Measurements from ENCODE around the gene MAPRE3.
A peak's percentile ranks its signal among the peaks of the same experiment; 100 is the strongest.

MAPRE3 gene

DNA sequence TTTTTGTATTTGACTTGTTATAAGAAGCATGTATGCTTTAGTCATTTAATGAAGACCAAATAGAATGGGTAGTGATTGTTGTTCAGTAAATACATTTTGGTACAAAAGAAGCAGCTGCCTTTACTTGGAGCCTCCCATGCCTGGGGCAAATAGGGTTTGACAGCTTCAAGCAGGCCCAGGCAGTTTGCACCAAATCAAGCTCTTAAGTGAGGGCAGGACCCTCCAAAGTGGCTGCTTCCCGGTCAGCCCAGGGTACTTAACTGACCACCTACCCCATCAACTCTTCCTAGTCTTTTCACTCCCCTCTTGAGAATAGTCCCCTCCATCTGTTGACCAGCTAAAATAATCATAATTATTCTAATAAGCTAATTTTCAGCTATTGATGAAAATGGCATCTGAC, 5.2 kb downstream of the MAPRE3 start:
- Histone ChIP-seq H3K4me3 (ENCODE audit: low read depth in 1 of 2, low read length in 2 of 2) (no peak overlapping the region), H3K27me3 (ENCODE audit: control insufficient read depth in 1 of 2, insufficient read depth in 2 of 2, low read length in 2 of 2) (no peaks in the 10 kb centered on the region), H3K4me1 (ENCODE audit: insufficient read depth, low read length) (peaks cover 16% of the 10 kb centered on the region), H3K9ac (ENCODE audit: low read length) (no peak overlapping the region), H3K27ac (ENCODE audit: low read depth, low read length) (no peak overlapping the region), H3K9me3 (ENCODE audit: low read length) (no peaks in the 10 kb centered on the region), H3K36me3 (ENCODE audit: insufficient read depth, low read length) (no peaks in the 10 kb centered on the region)

DNA sequence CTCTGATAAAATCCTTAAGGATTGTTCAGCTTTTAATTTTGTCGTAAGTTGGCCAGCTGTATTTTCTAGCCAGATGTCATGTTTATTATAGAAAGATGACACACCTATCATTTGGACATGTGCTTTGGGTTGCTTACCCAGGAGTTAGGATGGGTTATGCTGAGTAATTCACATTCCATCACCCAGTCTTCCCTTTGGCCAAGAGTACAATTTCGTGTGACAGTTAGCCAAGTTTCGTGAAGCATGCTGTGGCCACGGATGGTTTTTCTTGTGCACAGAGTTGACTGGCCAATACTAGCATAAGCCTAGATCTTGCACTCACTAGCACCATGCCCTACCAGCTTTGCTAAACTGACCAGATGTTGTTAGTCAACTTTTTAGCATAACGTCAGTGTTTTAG, 5.8 kb downstream of the MAPRE3 start:
- Histone ChIP-seq H3K4me3 (ENCODE audit: low read depth in 1 of 2, low read length in 2 of 2) (no peak overlapping the region), H3K4me1 (ENCODE audit: insufficient read depth, low read length) (peaks cover 21% of the 10 kb centered on the region), H3K36me3 (ENCODE audit: insufficient read depth, low read length) (no peaks in the 10 kb centered on the region), H3K9ac (ENCODE audit: low read length) (no peak overlapping the region), H3K9me3 (ENCODE audit: low read length) (no peaks in the 10 kb centered on the region), H3K27ac (ENCODE audit: low read depth, low read length) (no peak overlapping the region), H3K27me3 (ENCODE audit: control insufficient read depth in 1 of 2, insufficient read depth in 2 of 2, low read length in 2 of 2) (no peaks in the 10 kb centered on the region)

GRCh38 chr2:26977012-26977411, 6.6 kb downstream of the MAPRE3 start:
- Histone ChIP-seq H3K4me3 (ENCODE audit: low read depth in 1 of 2, low read length in 2 of 2) (no peak overlapping the region), H3K9ac (ENCODE audit: low read length) (no peak overlapping the region), H3K4me1 (ENCODE audit: insufficient read depth, low read length) (peaks cover 20% of the 10 kb centered on the region), H3K27ac (ENCODE audit: low read depth, low read length) (no peak overlapping the region), H3K36me3 (ENCODE audit: insufficient read depth, low read length) (no peaks in the 10 kb centered on the region), H3K9me3 (ENCODE audit: low read length) (no peaks in the 10 kb centered on the region), H3K27me3 (ENCODE audit: control insufficient read depth in 1 of 2, insufficient read depth in 2 of 2, low read length in 2 of 2) (no peaks in the 10 kb centered on the region)

- Histone ChIP-seq H3K27me3 (ENCODE audit: control insufficient read depth in 1 of 2, insufficient read depth in 2 of 2, low read length in 2 of 2) (no peaks in the 10 kb centered on the region), H3K4me3 (ENCODE audit: low read depth in 1 of 2, low read length in 2 of 2) (no peak overlapping the region), H3K27ac (ENCODE audit: low read depth, low read length) (no peak overlapping the region), H3K9ac (ENCODE audit: low read length) (no peak overlapping the region), H3K36me3 (ENCODE audit: insufficient read depth, low read length) (no peaks in the 10 kb centered on the region), H3K9me3 (ENCODE audit: low read length) (no peaks in the 10 kb centered on the region), H3K4me1 (ENCODE audit: insufficient read depth, low read length) (peaks cover 22% of the 10 kb centered on the region)
Observed at GRCh38 chr2:26978061-26978596, 7.7 kb downstream of the MAPRE3 start.

- no peak overlapping the region for H3K4me3 ChIP-seq (ENCODE audit: low read depth in 1 of 2, low read length in 2 of 2)
- H3K27me3 ChIP-seq (ENCODE audit: control insufficient read depth in 1 of 2, insufficient read depth in 2 of 2, low read length in 2 of 2): no peaks in the 10 kb centered on the region
- H3K9me3 ChIP-seq (ENCODE audit: low read length): no peaks in the 10 kb centered on the region
- no peaks in the 10 kb centered on the region for H3K36me3 ChIP-seq (ENCODE audit: insufficient read depth, low read length)
- no peak overlapping the region for H3K27ac ChIP-seq (ENCODE audit: low read depth, low read length)
- no peak overlapping the region for H3K9ac ChIP-seq (ENCODE audit: low read length)
- peaks cover 22% of the 10 kb centered on the region for H3K4me1 ChIP-seq (ENCODE audit: insufficient read depth, low read length)
Observed at GRCh38 chr2:26979741-26980140, 9.3 kb downstream of the MAPRE3 start.

DNA sequence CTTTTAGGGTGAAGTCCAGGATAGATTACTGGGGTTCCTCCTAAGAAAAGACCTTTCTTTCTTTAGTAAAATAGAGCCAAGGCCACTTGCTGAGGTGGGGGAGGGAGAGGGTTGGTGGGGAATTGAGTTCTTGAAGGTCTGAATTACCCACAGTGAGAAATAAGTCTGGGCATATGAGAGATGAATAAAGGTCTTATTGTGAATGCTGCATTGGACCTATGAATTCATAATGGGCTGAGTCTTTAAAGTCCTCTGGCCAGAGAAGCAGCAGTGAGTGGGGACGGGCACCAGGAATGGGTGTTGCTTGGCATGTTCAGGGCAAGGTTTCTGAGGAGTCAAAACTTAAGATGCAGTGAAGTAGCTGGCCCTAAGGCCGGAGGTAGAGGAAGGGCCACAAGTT, 10.5 kb downstream of the MAPRE3 start:
- no peak overlapping the region for H3K27ac ChIP-seq (ENCODE audit: low read depth, low read length)
- H3K9me3 ChIP-seq (ENCODE audit: low read length): no peaks in the 10 kb centered on the region
- no peak overlapping the region for H3K9ac ChIP-seq (ENCODE audit: low read length)
- peaks cover 2% of the 10 kb centered on the region for H3K36me3 ChIP-seq (ENCODE audit: insufficient read depth, low read length)
- H3K27me3 ChIP-seq (ENCODE audit: control insufficient read depth in 1 of 2, insufficient read depth in 2 of 2, low read length in 2 of 2): no peaks in the 10 kb centered on the region
- peaks cover 22% of the 10 kb centered on the region for H3K4me1 ChIP-seq (ENCODE audit: insufficient read depth, low read length)
- H3K4me3 ChIP-seq (ENCODE audit: low read depth in 1 of 2, low read length in 2 of 2): no peak overlapping the region

- Histone ChIP-seq H3K4me1 (ENCODE audit: insufficient read depth, low read length) (peaks cover 22% of the 10 kb centered on the region), H3K36me3 (ENCODE audit: insufficient read depth, low read length) (peaks cover 8% of the 10 kb centered on the region), H3K27me3 (ENCODE audit: control insufficient read depth in 1 of 2, insufficient read depth in 2 of 2, low read length in 2 of 2) (no peaks in the 10 kb centered on the region), H3K27ac (ENCODE audit: low read depth, low read length) (peak overlapping the region; percentile 30), H3K9me3 (ENCODE audit: low read length) (no peaks in the 10 kb centered on the region), H3K4me3 (ENCODE audit: low read depth in 1 of 2, low read length in 2 of 2) (no peak overlapping the region), H3K9ac (ENCODE audit: low read length) (no peak overlapping the region)
Observed at GRCh38 chr2:26982102-26982742, 11.8 kb downstream of the MAPRE3 start.

DNA sequence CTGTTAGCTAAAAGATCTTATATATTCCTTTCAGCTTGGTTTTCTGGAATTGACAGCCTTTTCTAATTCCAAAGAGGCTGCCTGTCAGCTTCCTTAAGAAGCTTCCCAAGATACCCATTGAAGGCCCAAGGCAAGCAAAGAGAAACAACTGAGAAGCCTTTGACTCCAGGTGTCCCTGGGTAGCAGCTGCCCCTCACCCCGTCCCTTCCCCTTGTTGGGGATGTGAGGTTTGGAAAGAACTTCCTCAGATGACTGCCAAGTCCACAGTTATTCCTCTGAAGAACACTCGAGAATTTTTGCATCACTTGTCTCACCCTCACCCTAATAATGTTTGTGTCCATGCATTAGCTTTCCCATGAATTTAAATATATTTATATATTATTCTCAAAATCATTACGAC, 13.3 kb downstream of the MAPRE3 start:
- no peaks in the 10 kb centered on the region for H3K27me3 ChIP-seq (ENCODE audit: control insufficient read depth in 1 of 2, insufficient read depth in 2 of 2, low read length in 2 of 2)
- no peak overlapping the region for H3K4me3 ChIP-seq (ENCODE audit: low read depth in 1 of 2, low read length in 2 of 2)
- H3K36me3 ChIP-seq (ENCODE audit: insufficient read depth, low read length): peaks cover 8% of the 10 kb centered on the region
- no peak overlapping the region for H3K9ac ChIP-seq (ENCODE audit: low read length)
- peaks cover 22% of the 10 kb centered on the region for H3K4me1 ChIP-seq (ENCODE audit: insufficient read depth, low read length)
- H3K27ac ChIP-seq (ENCODE audit: low read depth, low read length): no peak overlapping the region
- H3K9me3 ChIP-seq (ENCODE audit: low read length): no peaks in the 10 kb centered on the region

- Histone ChIP-seq H3K36me3 (ENCODE audit: insufficient read depth, low read length) (peaks cover 8% of the 10 kb centered on the region), H3K4me1 (ENCODE audit: insufficient read depth, low read length) (peaks cover 19% of the 10 kb centered on the region), H3K27ac (ENCODE audit: low read depth, low read length) (no peak overlapping the region), H3K9me3 (ENCODE audit: low read length) (no peaks in the 10 kb centered on the region), H3K9ac (ENCODE audit: low read length) (no peak overlapping the region), H3K4me3 (ENCODE audit: low read depth in 1 of 2, low read length in 2 of 2) (no peak overlapping the region), H3K27me3 (ENCODE audit: control insufficient read depth in 1 of 2, insufficient read depth in 2 of 2, low read length in 2 of 2) (no peaks in the 10 kb centered on the region)
Observed at GRCh38 chr2:26985807-26986206, 15.4 kb downstream of the MAPRE3 start.

- no peaks in the 10 kb centered on the region for H3K27me3 ChIP-seq (ENCODE audit: control insufficient read depth in 1 of 2, insufficient read depth in 2 of 2, low read length in 2 of 2)
- no peak overlapping the region for H3K27ac ChIP-seq (ENCODE audit: low read depth, low read length)
- H3K9me3 ChIP-seq (ENCODE audit: low read length): no peaks in the 10 kb centered on the region
- no peak overlapping the region for H3K4me3 ChIP-seq (ENCODE audit: low read depth in 1 of 2, low read length in 2 of 2)
- H3K9ac ChIP-seq (ENCODE audit: low read length): no peak overlapping the region
- peaks cover 12% of the 10 kb centered on the region for H3K4me1 ChIP-seq (ENCODE audit: insufficient read depth, low read length)
- peaks cover 8% of the 10 kb centered on the region for H3K36me3 ChIP-seq (ENCODE audit: insufficient read depth, low read length)
Observed at GRCh38 chr2:26986576-26986975, 16.1 kb downstream of the MAPRE3 start.

DNA sequence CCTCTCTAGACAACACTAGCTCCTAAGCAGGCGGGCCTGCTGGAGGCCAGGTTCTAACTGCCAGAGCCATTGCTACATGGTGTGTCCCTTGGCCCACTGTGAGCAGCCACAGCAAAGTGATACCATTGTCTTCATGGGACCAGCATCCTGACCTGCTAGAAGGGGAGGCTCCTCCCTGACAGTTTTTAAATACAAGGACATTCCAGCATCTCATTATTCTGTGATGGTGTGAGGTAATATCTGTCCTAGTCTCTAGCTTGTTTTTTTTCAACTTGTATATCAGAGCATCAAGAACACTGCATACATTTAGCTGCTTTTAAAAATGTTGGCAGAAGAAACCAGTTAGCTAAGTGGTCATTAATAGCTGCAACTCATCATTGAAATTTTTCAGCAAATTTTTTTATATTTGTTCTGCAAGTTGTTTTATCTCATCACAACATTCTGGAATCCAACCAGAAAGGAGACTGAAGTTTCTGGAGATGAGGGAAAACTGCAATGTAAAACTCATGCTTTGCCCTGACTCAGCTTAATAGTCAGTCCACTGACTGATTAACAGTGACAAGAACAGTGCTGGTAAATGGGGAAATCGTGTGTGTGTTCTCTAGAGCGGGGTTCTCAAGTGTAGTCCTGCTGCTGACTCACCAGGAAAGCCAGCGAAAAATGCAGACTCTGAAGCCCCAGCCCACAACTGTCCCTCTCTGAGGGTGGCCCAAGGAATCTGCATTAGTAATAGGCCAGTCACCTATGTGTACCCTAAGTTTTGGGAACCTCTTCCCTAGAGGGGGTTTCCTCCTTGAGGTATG, 17.8 kb downstream of the MAPRE3 start:
- H3K27ac ChIP-seq (ENCODE audit: low read depth, low read length): no peak overlapping the region
- H3K4me1 ChIP-seq (ENCODE audit: insufficient read depth, low read length): no peaks in the 10 kb centered on the region

More for the DNA sequence above, 17.8 kb downstream of the MAPRE3 start:
- H3K4me3 ChIP-seq (ENCODE audit: low read depth in 1 of 2, low read length in 2 of 2): no peak overlapping the region
- H3K9ac ChIP-seq (ENCODE audit: low read length): no peak overlapping the region
- H3K9me3 ChIP-seq (ENCODE audit: low read length): no peaks in the 10 kb centered on the region
- H3K27me3 ChIP-seq (ENCODE audit: control insufficient read depth in 1 of 2, insufficient read depth in 2 of 2, low read length in 2 of 2): no peaks in the 10 kb centered on the region
- peaks cover 8% of the 10 kb centered on the region for H3K36me3 ChIP-seq (ENCODE audit: insufficient read depth, low read length)
